Measurements from ENCODE around the gene CLPX.

- TF ChIP-seq, protein P1, sequence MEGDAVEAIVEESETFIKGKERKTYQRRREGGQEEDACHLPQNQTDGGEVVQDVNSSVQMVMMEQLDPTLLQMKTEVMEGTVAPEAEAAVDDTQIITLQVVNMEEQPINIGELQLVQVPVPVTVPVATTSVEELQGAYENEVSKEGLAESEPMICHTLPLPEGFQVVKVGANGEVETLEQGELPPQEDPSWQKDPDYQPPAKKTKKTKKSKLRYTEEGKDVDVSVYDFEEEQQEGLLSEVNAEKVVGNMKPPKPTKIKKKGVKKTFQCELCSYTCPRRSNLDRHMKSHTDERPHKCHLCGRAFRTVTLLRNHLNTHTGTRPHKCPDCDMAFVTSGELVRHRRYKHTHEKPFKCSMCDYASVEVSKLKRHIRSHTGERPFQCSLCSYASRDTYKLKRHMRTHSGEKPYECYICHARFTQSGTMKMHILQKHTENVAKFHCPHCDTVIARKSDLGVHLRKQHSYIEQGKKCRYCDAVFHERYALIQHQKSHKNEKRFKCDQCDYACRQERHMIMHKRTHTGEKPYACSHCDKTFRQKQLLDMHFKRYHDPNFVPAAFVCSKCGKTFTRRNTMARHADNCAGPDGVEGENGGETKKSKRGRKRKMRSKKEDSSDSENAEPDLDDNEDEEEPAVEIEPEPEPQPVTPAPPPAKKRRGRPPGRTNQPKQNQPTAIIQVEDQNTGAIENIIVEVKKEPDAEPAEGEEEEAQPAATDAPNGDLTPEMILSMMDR (conservative IDR thresholded peaks at IDR 0.05; ENCODE audit: low read length) = no peak
- TF ChIP-seq EZH2phosphoT487 (IDR thresholded peaks at IDR 0.05; ENCODE audit: borderline replicate concordance, low read depth, low read length) = no peak
Observed at GRCh38 chr15:65133548-65134200, 51.5 kb downstream of the CLPX start, which contains the start of gene PDCD7.

Measured in OCI-LY7 (cell line).